ENCODE results near the gene ADPRH. TPM values are rescaled to one million over a fixed set of nuclear protein-coding genes. Genes with fewer than 3 reads are reported as not detected.
"Not testable (repeated sequence)": the region's sequence is repeated elsewhere in the genome, so short reads cannot be mapped to it uniquely, and the experiment has no call there.

Gene ADPRH
- total and polyA plus RNA-seq, 11 donors, result 5.0 to 17.5 (median 11.5) TPM

- H3K9me3 ChIP-seq, result peaks cover 0 to 4% (median 0%) of the 10 kb centered on the region in 12 donors
- H3K4me3 ChIP-seq, result no peak overlapping the region
- intact Hi-C loops (cut with DNase I), result no loop called here
- peak in 2 of 5 donors; percentile 18 to 40 for DNase-seq
- TF ChIP-seq CTCF (IDR thresholded peaks at IDR 0.05) (no peak), POLR2A (IDR thresholded peaks at IDR 0.05) (no peak)
- peak; percentile 37 to 75 (median 62) for ATAC-seq
- H3K27ac ChIP-seq, result peak overlapping the region in 3 of 12 donors; percentile 11 to 57 (median 16)
- WGBS, 4 donors, result 27 to 40% (median 38%) methylated on average over 6 of the region's 6 CpGs
- peaks cover 0 to 23% (median 6%) of the 10 kb centered on the region in 12 donors for H3K4me1 ChIP-seq
- H3K36me3 ChIP-seq, result no peaks in the 10 kb centered on the region
- no peaks in the 10 kb centered on the region for H3K27me3 ChIP-seq
Observed at GRCh38 chr3:119562307-119562961, 16.9 kb upstream of the ADPRH start.

- H3K9me3 ChIP-seq; ATAC-seq; H3K27me3 ChIP-seq; H3K4me3 ChIP-seq; H3K27ac ChIP-seq; DNase-seq; H3K36me3 ChIP-seq; intact Hi-C loops (cut with DNase I): not testable (repeated sequence)
- peaks cover 0 to 20% (median 6%) of the 10 kb centered on the region in 12 donors for H3K4me1 ChIP-seq
- WGBS, 4 donors, result 77 to 91% (median 86%) methylated on average over 2 of the region's 2 CpGs
Observed at GRCh38 chr3:119563334-119563733, 16.0 kb upstream of the ADPRH start.

GRCh38 chr3:119569156-119569555 lies 10.1 kb upstream of the ADPRH start:
- peaks cover 0 to 3% (median 0%) of the 10 kb centered on the region in 12 donors for H3K9me3 ChIP-seq
- no peak for ATAC-seq
- peaks cover 0 to 36% (median 6%) of the 10 kb centered on the region in 12 donors for H3K4me1 ChIP-seq
- H3K27ac ChIP-seq, result peak overlapping the region in 1 of 12 donors; percentile 86
- no peaks in the 10 kb centered on the region for H3K36me3 ChIP-seq
- DNase-seq, result no peak
- H3K27me3 ChIP-seq, result no peaks in the 10 kb centered on the region
- intact Hi-C loops (cut with DNase I), result no loop called here
- TF ChIP-seq POLR2A (IDR thresholded peaks at IDR 0.05) (no peak), CTCF (IDR thresholded peaks at IDR 0.05) (no peak)
- no peak overlapping the region for H3K4me3 ChIP-seq
- WGBS, 4 donors, result 89 to 95% (median 92%) methylated on average over 4 of the region's 4 CpGs

- Histone ChIP-seq H3K27ac (peak overlapping the region in 9 of 12 donors; percentile 26 to 86 (median 57)), H3K4me1 (peaks cover 0 to 36% (median 6%) of the 10 kb centered on the region in 12 donors), H3K36me3 (no peaks in the 10 kb centered on the region), H3K9me3 (no peaks in the 10 kb centered on the region), H3K4me3 (no peak overlapping the region), H3K27me3 (no peaks in the 10 kb centered on the region)
- intact Hi-C loops (cut with DNase I), result no loop called here
- ATAC-seq, result peak; percentile 42 to 79 (median 62)
- no peak for TF ChIP-seq POLR2A (IDR thresholded peaks at IDR 0.05)
- TF ChIP-seq CTCF (IDR thresholded peaks at IDR 0.05), result no peak
- 83 to 85% (median 84%) methylated on average over 5 of the region's 5 CpGs for WGBS, 4 donors
- DNase-seq, result no peak
Observed at GRCh38 chr3:119570229-119570628, 9.1 kb upstream of the ADPRH start.
